GM18873 (cell line): ENCODE results near the gene ACSL1.
A peak's percentile ranks its signal among the peaks of the same experiment; 100 is the strongest.
"Not testable (repeated sequence)": the region's sequence is repeated elsewhere in the genome, so short reads cannot be mapped to it uniquely, and the experiment has no call there.

Experiments
- ATAC-seq: cut with Tn5 transposase; IDR thresholded peaks from one replicate; pipeline ENCODE4 v1.9.1; 2021; ENCODE audit warnings: mild to moderate bottlenecking, moderate library complexity, moderate number of reproducible peaks; ENCODE audit not compliant: unreplicated experiment, low FRiP score

Gene ACSL1

GRCh38 chr4:184763150-184763780, 62.5 kb downstream of the ACSL1 start:
- ATAC-seq, result no peak

- peak; percentile 88 for ATAC-seq
Observed at GRCh38 chr4:184762100-184762499, 63.7 kb downstream of the ACSL1 start.

GRCh38 chr4:184760681-184761080, 65.1 kb downstream of the ACSL1 start:
- no peak for ATAC-seq

- ATAC-seq, result no peak
Observed at GRCh38 chr4:184757810-184758209, 68.0 kb downstream of the ACSL1 start.

- ATAC-seq, result no peak
Observed at GRCh38 chr4:184756399-184756798, 69.4 kb downstream of the ACSL1 start.

- no peak for ATAC-seq
Observed at GRCh38 chr4:184755278-184755677, 70.5 kb downstream of the ACSL1 start.

GRCh38 chr4:184752496-184753275, 73.1 kb downstream of the ACSL1 start:
- ATAC-seq, result no peak

GRCh38 chr4:184751585-184751956, 74.2 kb downstream of the ACSL1 start:
- no peak for ATAC-seq

GRCh38 chr4:184750926-184751584, 74.7 kb downstream of the ACSL1 start:
- ATAC-seq, result no peak

- no peak for ATAC-seq
Observed at GRCh38 chr4:184748251-184748652, 77.5 kb downstream of the ACSL1 start.

GRCh38 chr4:184747034-184747830, 78.5 kb downstream of the ACSL1 start:
- no peak for ATAC-seq

GRCh38 chr4:184745831-184746795, 79.7 kb downstream of the ACSL1 start:
- no peak for ATAC-seq

- no peak for ATAC-seq
Observed at GRCh38 chr4:184744236-184744635, 81.5 kb downstream of the ACSL1 start.

GRCh38 chr4:184743650-184744049, 82.1 kb downstream of the ACSL1 start:
- ATAC-seq, result no peak

- not testable (repeated sequence) for ATAC-seq
Observed at GRCh38 chr4:184741651-184742050, 84.1 kb downstream of the ACSL1 start.

- no peak for ATAC-seq
Observed at GRCh38 chr4:184740980-184741391, 84.8 kb downstream of the ACSL1 start.

GRCh38 chr4:184739575-184739974, 86.2 kb downstream of the ACSL1 start:
- not testable (repeated sequence) for ATAC-seq

- ATAC-seq, result no peak
Observed at GRCh38 chr4:184734758-184735157, 91.0 kb downstream of the ACSL1 start.

GRCh38 chr4:184733654-184734524, 91.9 kb downstream of the ACSL1 start, which contains the start of gene CENPU:
CENPU (minus strand) TSS chr4:184734096; CDS start chr4:184734062, 34 bp downstream.
- ATAC-seq, result peak; percentile 97
